Activated naive CD8-positive, alpha-beta T cell treated with anti-CD3 and anti-CD28 coated beads, Interleukin-2, amount 10 ng/mL, durations not matched to agents 7 days and 5 days (primary cell): ENCODE measurements around the gene GLRX. TPM values are rescaled to one million over a fixed set of nuclear protein-coding genes. Genes with fewer than 3 reads are reported as not detected.
"Not testable (repeated sequence)": the region's sequence is repeated elsewhere in the genome, so short reads cannot be mapped to it uniquely, and the experiment has no call there.

Experiments used
- ATAC-seq: fragments of 150-1000 bp; cut with Tn5 transposase; one replicate; pipeline ENCODE4 v1.10.0; 2021; ENCODE audit warnings: low read depth, moderate library complexity
- POLR2A ChIA-PET: fragments of 350-600 bp; sonication (Branson Sonifier 250); formaldehyde crosslinking; loops from one replicate; lab custom pipeline; 2021; ENCODE audit warnings: antibody characterized with exemption; lab: Charles Lee
- DNase-seq: peaks from one replicate; pipeline ENCODE4 v3.0.0; 2021
- H3K27ac Mint-ChIP-seq: one replicate; pipeline ENCODE4 v1.8.0; 2022; ENCODE audit warnings: mild to moderate bottlenecking, mixed read lengths
- H3K27me3 Mint-ChIP-seq: one replicate; pipeline ENCODE4 v1.8.0; 2022; ENCODE audit warnings: mild to moderate bottlenecking, moderate library complexity, mixed read lengths
- H3K36me3 Mint-ChIP-seq: one replicate; pipeline ENCODE4 v1.8.0; 2021; ENCODE audit warnings: mild to moderate bottlenecking, mixed read lengths
- H3K4me1 Mint-ChIP-seq: one replicate; pipeline ENCODE4 v1.8.0; 2021; ENCODE audit warnings: mixed read lengths
- H3K4me3 Mint-ChIP-seq: one replicate; pipeline ENCODE4 v1.8.0; 2022; ENCODE audit warnings: mild to moderate bottlenecking, moderate library complexity, mixed read lengths
- H3K9me3 Mint-ChIP-seq: one replicate; pipeline ENCODE4 v1.8.0; 2021; ENCODE audit warnings: mixed read lengths
- total RNA-seq, 2 experiments: library from RNA; stranded (reverse); gene quantifications; one replicate each; pipeline ENCODE4 v1.2.3, GENCODE V29; 2021

Gene GLRX
- total RNA-seq, 2 experiments from 2014 or later: 70.6 to 72.9 TPM

GRCh38 chr5:95861221-95861863, 38.8 kb upstream of the GLRX start:
- no peaks in the 10 kb centered on the region for H3K36me3 Mint-ChIP-seq
- H3K4me1 Mint-ChIP-seq: peaks cover 26% of the 10 kb centered on the region
- H3K4me3 Mint-ChIP-seq: peak overlapping the region; percentile 3
- H3K9me3 Mint-ChIP-seq: no peaks in the 10 kb centered on the region
- POLR2A ChIA-PET: interaction anchor here (0.6 kb wide), 1 partner anchor 27 kb away, joined by 4 read pairs; no protein-coding TSS in a partner anchor
- DNase-seq (no peak), ATAC-seq (no peak)
- peaks cover 2% of the 10 kb centered on the region for H3K27me3 Mint-ChIP-seq
- H3K27ac Mint-ChIP-seq: no peak overlapping the region

GRCh38 chr5:95859661-95860060, 37.1 kb upstream of the GLRX start:
- POLR2A ChIA-PET: interaction anchor here (0.5 to 1.7 kb wide), 2 partner anchors 10 to 468 kb away, joined by 3 read pairs; no protein-coding TSS in a partner anchor
- peaks cover 2% of the 10 kb centered on the region for H3K27me3 Mint-ChIP-seq
- H3K9me3 Mint-ChIP-seq: no peaks in the 10 kb centered on the region
- ATAC-seq: no peak
- H3K4me3 Mint-ChIP-seq: no peak overlapping the region
- no peaks in the 10 kb centered on the region for H3K36me3 Mint-ChIP-seq
- peaks cover 26% of the 10 kb centered on the region for H3K4me1 Mint-ChIP-seq
- no peak for DNase-seq
- no peak overlapping the region for H3K27ac Mint-ChIP-seq

- Mint-ChIP-seq H3K4me3 (peak overlapping the region; percentile 51), H3K36me3 (no peaks in the 10 kb centered on the region), H3K27ac (peak overlapping the region; percentile 10), H3K9me3 (no peaks in the 10 kb centered on the region), H3K4me1 (peaks cover 26% of the 10 kb centered on the region), H3K27me3 (peaks cover 2% of the 10 kb centered on the region)
- ATAC-seq (peak; percentile 98), DNase-seq (peak; percentile 90)
- POLR2A ChIA-PET: interaction anchor here (1.7 kb wide), 1 partner anchor 11 kb away, joined by 3 read pairs; no protein-coding TSS in a partner anchor
Measured at GRCh38 chr5:95858661-95859595, 36.4 kb upstream of the GLRX start.

- no peak for ATAC-seq
- H3K36me3 Mint-ChIP-seq: no peaks in the 10 kb centered on the region
- POLR2A ChIA-PET: no interaction called here
- H3K27ac Mint-ChIP-seq: no peak overlapping the region
- H3K4me3 Mint-ChIP-seq: no peak overlapping the region
- no peaks in the 10 kb centered on the region for H3K9me3 Mint-ChIP-seq
- peaks cover 26% of the 10 kb centered on the region for H3K4me1 Mint-ChIP-seq
- no peak for DNase-seq
- peaks cover 2% of the 10 kb centered on the region for H3K27me3 Mint-ChIP-seq
Measured at GRCh38 chr5:95858023-95858461, 35.5 kb upstream of the GLRX start.

- no peaks in the 10 kb centered on the region for H3K9me3 Mint-ChIP-seq
- DNase-seq (no peak), ATAC-seq (no peak)
- H3K4me3 Mint-ChIP-seq: no peak overlapping the region
- H3K4me1 Mint-ChIP-seq: peaks cover 21% of the 10 kb centered on the region
- no peaks in the 10 kb centered on the region for H3K36me3 Mint-ChIP-seq
- no peak overlapping the region for H3K27ac Mint-ChIP-seq
- H3K27me3 Mint-ChIP-seq: peaks cover 2% of the 10 kb centered on the region
- POLR2A ChIA-PET: no interaction called here
Measured at GRCh38 chr5:95857185-95857945, 34.8 kb upstream of the GLRX start.

- Mint-ChIP-seq H3K4me3 (no peak overlapping the region), H3K27me3 (peaks cover 2% of the 10 kb centered on the region), H3K4me1 (peaks cover 14% of the 10 kb centered on the region), H3K36me3 (no peaks in the 10 kb centered on the region), H3K9me3 (no peaks in the 10 kb centered on the region), H3K27ac (no peak overlapping the region)
- POLR2A ChIA-PET: no interaction called here
- ATAC-seq: no peak
- no peak for DNase-seq
Measured at GRCh38 chr5:95856501-95856981, 34.0 kb upstream of the GLRX start.

- POLR2A ChIA-PET: no interaction called here
- H3K4me1 Mint-ChIP-seq: peaks cover 2% of the 10 kb centered on the region
- peaks cover 7% of the 10 kb centered on the region for H3K27me3 Mint-ChIP-seq
Measured at GRCh38 chr5:95853490-95853889, 31.0 kb upstream of the GLRX start.

GRCh38 chr5:95852567-95852966, 30.0 kb upstream of the GLRX start:
- no peak overlapping the region for H3K4me3 Mint-ChIP-seq
- no peaks in the 10 kb centered on the region for H3K9me3 Mint-ChIP-seq
- no peaks in the 10 kb centered on the region for H3K36me3 Mint-ChIP-seq
- H3K27ac Mint-ChIP-seq: no peak overlapping the region
- ATAC-seq (no peak), DNase-seq (no peak)
- peaks cover 12% of the 10 kb centered on the region for H3K27me3 Mint-ChIP-seq
- POLR2A ChIA-PET: no interaction called here
- H3K4me1 Mint-ChIP-seq: peaks cover 2% of the 10 kb centered on the region

More at GRCh38 chr5:95853490-95853889, 31.0 kb upstream of the GLRX start:
- no peak overlapping the region for H3K4me3 Mint-ChIP-seq
- ATAC-seq: no peak
- H3K9me3 Mint-ChIP-seq: no peaks in the 10 kb centered on the region
- H3K27ac Mint-ChIP-seq: no peak overlapping the region
- DNase-seq: no peak
- no peaks in the 10 kb centered on the region for H3K36me3 Mint-ChIP-seq

- peaks cover 10% of the 10 kb centered on the region for H3K27me3 Mint-ChIP-seq
- POLR2A ChIA-PET: interaction anchor here (0.6 kb wide), 1 partner anchor 389 kb away, joined by 3 read pairs; no protein-coding TSS in a partner anchor
Measured at GRCh38 chr5:95851141-95851540, 28.6 kb upstream of the GLRX start.

GRCh38 chr5:95850391-95850894, 27.9 kb upstream of the GLRX start:
- H3K27ac Mint-ChIP-seq: no peak overlapping the region
- no peak for DNase-seq
- no peak for ATAC-seq
- no peaks in the 10 kb centered on the region for H3K9me3 Mint-ChIP-seq
- no peak overlapping the region for H3K4me3 Mint-ChIP-seq
- no peaks in the 10 kb centered on the region for H3K36me3 Mint-ChIP-seq
- POLR2A ChIA-PET: no interaction called here
- H3K4me1 Mint-ChIP-seq: peaks cover 6% of the 10 kb centered on the region
- H3K27me3 Mint-ChIP-seq: peaks cover 10% of the 10 kb centered on the region

More at GRCh38 chr5:95851141-95851540, 28.6 kb upstream of the GLRX start:
- H3K36me3 Mint-ChIP-seq, H3K9me3 Mint-ChIP-seq, H3K4me1 Mint-ChIP-seq, H3K4me3 Mint-ChIP-seq, ATAC-seq, DNase-seq, H3K27ac Mint-ChIP-seq: not testable (repeated sequence)

- no peaks in the 10 kb centered on the region for H3K9me3 Mint-ChIP-seq
- H3K4me3 Mint-ChIP-seq: no peak overlapping the region
- no peak overlapping the region for H3K27ac Mint-ChIP-seq
- H3K27me3 Mint-ChIP-seq: peaks cover 10% of the 10 kb centered on the region
- POLR2A ChIA-PET: interaction anchor here (1.6 kb wide), 1 partner anchor 202 kb away, joined by 3 read pairs; the partner anchor contains the start of gene RFESD
- DNase-seq (no peak), ATAC-seq (no peak)
- H3K4me1 Mint-ChIP-seq: peaks cover 6% of the 10 kb centered on the region
- H3K36me3 Mint-ChIP-seq: no peaks in the 10 kb centered on the region
Measured at GRCh38 chr5:95848701-95849100, 26.2 kb upstream of the GLRX start.

- DNase-seq (no peak), ATAC-seq (no peak)
- peaks cover 20% of the 10 kb centered on the region for H3K4me1 Mint-ChIP-seq
- no peaks in the 10 kb centered on the region for H3K9me3 Mint-ChIP-seq
- no peaks in the 10 kb centered on the region for H3K36me3 Mint-ChIP-seq
- H3K4me3 Mint-ChIP-seq: no peak overlapping the region
- peaks cover 10% of the 10 kb centered on the region for H3K27me3 Mint-ChIP-seq
- POLR2A ChIA-PET: interaction anchor here (1.6 kb wide), 1 partner anchor 200 kb away, joined by 3 read pairs; the partner anchor contains the start of gene RFESD
- no peak overlapping the region for H3K27ac Mint-ChIP-seq
Measured at GRCh38 chr5:95847261-95847592, 24.7 kb upstream of the GLRX start.
